HT1080 (cell line): ENCODE results near the gene CUX1. TPM values are rescaled to one million over a fixed set of nuclear protein-coding genes. Genes with fewer than 3 reads are reported as not detected.
"Not testable (repeated sequence)": the region's sequence is repeated elsewhere in the genome, so short reads cannot be mapped to it uniquely, and the experiment has no call there.

Source experiments
- DNase-seq: peaks from one replicate; pipeline ENCODE4 v3.0.0-alpha.2; 2015; ENCODE audit warnings: low read depth
- total RNA-seq: library from RNA; depleted of rRNA; stranded (reverse); fragments of >200 nt; shearing (Covaris generic); gene quantifications from 2 replicates; pipeline ENCODE4 v1.2.3, GENCODE V29; 2014

CUX1 gene
- total RNA-seq, 1 experiment from 2014 or later, result 21.2 TPM

DNA sequence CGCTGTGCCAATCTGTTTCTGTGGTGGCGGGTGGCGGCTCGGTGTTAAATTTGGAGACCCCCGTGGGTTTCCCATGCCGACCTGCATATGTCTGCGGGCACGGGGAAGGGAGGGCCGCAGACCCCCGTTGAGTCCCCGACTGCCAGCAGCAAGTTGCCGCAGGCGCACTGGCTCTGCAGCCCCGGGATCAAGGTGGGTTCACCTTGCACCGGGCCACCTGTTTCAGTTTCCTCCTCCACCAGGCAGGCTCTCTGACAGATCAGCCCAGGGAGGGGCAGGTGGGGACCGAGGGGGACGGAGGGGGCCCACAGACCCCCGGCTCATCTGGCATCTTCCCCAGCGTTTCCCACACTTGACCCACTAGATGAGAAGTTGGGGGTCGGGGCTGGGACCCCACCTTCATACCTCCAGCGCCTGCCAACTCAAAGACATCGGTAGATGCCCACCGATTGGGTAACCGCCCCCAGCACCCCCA lies 95.9 kb downstream of the CUX1 start:
- DNase-seq, result no peak

DNA sequence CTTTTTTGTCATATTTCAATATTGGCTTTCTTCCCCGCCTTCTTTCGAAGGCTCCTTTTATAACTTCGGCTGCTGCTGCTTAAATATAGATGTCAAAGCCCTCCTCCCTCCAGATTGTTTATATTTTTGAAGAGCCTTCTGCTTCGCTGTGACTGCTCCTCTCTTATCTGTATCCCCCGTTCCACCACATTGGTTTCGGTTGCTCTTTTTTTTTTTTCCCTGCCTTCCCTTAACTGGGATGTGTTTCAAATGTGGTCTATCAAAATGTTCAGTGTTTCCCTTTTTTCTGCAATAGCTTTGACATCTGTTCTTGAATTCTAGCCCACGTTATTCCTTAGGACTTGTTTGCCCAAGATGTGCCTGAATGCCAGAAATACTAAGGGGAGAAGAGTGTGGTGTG lies 96.4 kb downstream of the CUX1 start:
- DNase-seq, result no peak

- DNase-seq, result no peak
These were observed 97.6 kb downstream of the CUX1 start for GRCh38 chr7:101915000-101915399.

DNA sequence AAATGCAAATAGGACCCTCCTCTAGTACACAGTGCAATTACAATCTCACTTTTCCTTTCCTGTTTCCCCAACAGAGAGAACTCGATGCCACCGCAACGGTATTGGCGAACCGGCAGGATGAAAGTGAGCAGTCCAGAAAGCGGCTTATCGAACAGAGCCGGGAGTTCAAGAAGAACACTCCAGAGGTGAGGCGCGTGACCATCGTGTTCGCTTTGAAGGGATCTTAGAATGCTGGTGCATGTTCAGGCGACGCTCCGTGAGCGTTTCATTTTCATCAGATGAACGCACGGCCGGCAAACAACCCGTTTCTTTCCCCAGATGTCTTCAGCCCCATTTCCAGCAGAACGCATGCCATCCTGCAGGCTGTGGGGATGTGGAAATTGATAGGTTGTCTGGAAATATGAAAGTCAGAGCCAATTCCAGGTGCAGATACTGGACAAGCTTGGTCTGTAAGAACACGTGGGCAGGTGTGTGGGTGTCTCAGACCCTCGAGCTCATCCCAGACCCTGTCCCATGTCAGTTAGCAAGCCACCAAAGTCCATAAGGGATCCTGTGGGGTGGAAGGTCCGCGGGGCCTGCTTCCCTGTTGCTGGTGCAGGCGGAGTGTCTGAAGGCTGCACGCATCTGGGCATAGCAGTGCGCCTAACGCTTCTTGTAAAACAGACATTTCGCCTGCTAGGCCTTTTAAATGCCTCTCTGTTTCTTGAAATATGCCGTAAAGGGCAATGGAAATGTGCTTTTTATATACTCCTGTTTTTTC lies 98.8 kb downstream of the CUX1 start:
- DNase-seq, result no peak

GRCh38 chr7:101916876-101917275 lies 99.5 kb downstream of the CUX1 start:
- DNase-seq, result no peak

DNA sequence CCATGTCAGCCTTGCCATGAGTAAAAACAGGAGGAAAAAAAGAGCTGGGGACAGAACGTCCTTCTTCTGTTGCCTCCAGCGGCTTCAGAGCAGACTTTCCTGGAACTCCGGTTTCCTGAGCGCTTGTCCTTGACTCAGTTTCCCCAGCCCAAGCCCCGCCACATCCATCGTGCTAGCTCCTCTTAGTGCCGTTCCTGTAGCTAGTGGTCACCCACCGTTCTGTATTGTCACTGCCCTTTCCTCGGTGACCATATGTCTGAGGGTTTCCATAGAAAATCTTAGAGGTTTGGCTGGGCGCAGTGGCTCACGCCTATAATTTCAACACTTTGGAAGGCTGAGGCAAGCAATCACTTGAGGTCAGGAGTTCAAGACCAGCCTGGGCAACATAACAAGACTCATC lies 100.1 kb downstream of the CUX1 start:
- no peak for DNase-seq

GRCh38 chr7:101918426-101918825 lies 101.0 kb downstream of the CUX1 start:
- no peak for DNase-seq

DNA sequence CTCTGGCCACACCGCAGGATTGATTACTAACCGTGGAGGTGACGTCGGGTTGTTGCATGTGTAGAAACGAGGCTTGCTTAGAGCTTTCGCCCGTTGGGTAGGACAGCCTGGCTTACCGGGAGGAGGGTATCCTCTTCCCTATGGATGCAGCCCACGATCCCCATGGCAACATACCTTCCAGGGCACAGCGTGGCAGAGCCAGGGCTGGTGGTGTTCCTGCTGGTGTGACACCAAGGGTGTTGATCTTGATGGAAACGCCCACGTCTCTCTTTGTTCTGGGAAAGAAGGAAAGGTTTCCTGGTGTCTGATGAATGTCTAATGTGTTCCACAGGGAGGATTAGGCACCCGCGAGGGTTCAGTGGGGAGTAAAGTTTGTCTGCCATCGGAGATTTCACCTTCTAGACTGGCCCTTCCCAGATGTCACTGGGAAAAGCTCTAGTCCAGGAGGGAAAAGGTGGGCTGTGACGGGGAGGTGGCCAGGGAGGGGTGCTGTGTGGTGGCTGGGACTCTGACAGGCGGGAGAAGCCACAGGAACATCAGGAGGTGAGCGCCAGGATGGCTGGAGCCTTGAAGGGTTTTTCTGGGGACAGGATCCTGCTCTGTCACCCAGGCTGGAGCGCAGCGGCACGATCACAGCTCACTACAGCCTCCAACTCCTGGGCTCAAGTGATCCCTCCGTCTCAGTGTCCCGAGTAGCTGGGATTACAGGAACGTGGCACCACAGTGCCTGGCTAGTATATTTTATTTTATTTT lies 102.1 kb downstream of the CUX1 start:
- no peak for DNase-seq

DNA sequence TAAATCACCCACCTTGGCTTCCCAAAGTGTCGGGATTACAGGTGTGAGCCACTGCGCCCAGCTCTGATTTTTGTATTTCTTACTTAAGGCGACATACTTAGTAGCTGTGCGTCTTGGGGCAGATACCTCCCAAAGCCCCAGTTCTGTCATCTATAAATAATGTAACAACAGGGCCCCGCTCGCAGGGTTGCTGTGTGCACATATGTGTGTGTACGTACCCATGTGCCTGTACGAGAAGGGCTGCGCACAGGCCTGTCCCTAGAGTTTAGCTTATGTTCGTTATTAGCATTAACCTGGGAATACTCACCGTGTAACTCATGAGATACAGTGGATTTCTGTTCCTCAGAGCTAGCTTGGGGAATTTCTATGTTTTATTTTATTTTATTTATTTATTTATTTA lies 103.6 kb downstream of the CUX1 start:
- no peak for DNase-seq

DNA sequence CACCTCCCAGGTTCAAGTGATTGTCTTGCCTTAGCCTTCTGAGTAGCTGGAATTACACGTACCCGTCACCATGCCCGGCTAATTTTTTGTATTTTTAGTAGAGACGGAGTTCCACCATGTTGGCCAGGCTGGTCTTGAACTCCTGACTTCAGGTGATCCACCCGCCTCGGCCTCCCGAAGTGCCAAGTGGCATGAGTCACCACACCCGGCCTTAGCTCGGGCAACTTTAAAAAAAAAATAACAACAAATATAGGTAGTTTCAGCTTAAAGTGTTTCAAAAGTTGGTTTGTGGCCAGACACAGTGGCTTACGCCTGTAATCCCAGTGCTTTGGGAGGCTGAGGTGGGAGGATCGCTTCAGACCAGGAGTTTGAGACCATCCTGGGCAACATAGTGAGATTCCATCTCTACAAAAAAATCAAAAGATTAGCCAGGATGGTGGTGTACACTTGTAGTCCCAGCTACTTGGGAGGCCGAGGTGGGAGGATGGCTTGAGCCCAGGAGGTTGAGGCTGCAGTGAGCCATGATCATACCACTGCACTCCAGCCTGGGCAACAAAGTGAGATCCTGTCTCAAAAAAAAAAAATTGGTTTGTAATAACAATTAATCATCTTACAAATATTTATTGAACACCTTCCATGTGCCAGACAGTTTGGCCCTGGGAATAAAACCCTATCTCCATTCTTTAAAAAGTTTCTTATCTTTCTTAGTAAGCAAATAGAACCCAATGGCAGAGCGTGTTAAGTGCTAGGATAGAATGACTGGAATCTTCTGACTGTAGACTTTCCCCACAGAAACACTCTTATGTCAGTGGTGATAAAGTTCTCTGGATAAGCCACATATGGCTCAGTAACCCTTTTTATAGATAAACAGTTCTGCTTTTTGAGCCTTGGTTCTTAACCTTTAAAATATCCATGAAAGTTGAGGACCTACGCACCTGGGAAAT lies 104.4 kb downstream of the CUX1 start:
- not testable (repeated sequence) for DNase-seq

GRCh38 chr7:101922631-101923601 lies 105.5 kb downstream of the CUX1 start:
- DNase-seq, result no peak

GRCh38 chr7:101923602-101923985 lies 106.2 kb downstream of the CUX1 start:
- DNase-seq, result no peak

- peak; percentile 72 for DNase-seq
These were observed 106.7 kb downstream of the CUX1 start for GRCh38 chr7:101924171-101924570.

DNA sequence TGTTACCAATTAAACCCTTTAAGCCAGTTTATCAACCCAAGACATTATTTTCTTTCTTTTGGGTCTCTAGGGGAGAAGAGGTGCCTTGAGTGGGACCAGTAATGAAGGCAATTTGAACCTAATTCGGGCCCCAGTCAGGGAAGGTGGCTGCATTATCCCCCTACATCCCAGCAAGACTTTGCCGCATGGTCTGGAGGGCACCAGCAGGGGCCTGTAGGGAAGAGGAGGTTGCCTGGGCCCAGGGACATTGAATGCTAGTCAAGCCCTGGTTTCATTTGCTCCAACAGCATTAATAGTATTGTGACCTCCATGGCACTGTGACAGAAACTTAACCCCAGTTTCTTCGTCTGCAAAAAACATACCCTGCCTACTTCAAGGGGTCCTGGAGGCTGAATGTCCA lies 108.8 kb downstream of the CUX1 start:
- no peak for DNase-seq

GRCh38 chr7:101927389-101927788 lies 110.0 kb downstream of the CUX1 start:
- DNase-seq, result no peak

- DNase-seq, result no peak
These were observed 110.4 kb downstream of the CUX1 start for GRCh38 chr7:101927802-101928201.

GRCh38 chr7:101929256-101929655 lies 111.8 kb downstream of the CUX1 start:
- no peak for DNase-seq

DNA sequence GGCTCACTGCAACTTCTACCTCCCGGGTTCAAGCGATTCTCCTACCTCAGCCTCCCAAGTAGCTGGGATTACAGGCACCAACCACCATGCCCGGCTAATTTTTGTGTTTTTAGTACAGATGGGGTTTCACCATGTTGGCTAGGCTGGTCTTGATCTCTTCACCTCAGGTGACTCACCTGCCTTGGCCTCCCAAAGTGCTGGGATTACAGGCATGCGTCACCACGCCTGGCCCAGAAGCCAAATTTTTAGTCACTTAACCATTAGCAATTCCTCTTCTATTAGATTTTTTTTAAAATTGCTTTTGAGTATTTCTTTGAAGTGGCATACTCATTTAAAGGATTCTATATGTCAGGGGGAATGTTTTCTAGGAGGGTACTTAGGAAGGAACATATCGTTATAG lies 112.5 kb downstream of the CUX1 start:
- peak; percentile 23 for DNase-seq

DNA sequence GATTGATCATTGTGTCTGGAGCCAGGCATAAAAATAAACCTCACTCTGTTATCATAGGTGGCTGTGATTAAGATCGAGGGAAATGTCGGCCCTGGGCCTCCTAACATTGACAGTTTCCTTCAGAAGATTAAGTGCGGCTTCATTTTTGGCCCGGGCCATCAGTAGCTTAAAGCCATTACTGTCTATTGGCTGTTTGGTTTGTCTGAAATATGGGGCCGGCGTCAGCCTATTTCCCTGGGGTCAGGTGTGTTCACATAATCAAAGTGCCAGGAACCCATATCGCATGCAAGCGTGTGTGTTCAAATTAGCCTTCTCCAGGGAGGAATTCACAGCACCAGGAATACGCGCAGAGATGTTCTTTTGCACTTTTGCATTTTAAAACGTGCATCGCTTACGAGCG lies 114.7 kb downstream of the CUX1 start:
- DNase-seq, result no peak

- no peak for DNase-seq
These were observed 115.6 kb downstream of the CUX1 start for GRCh38 chr7:101933028-101933427.
